GM18951 (cell line): ENCODE results near the gene NRG3.

Experiments
- POLR2A ChIP-seq: IDR thresholded peaks from 4 replicates; pipeline ENCODE4 v1.6.1; 2011; ENCODE audit warnings: mild to moderate bottlenecking; ENCODE audit not compliant: insufficient read length, insufficient read depth; ENCODE audit errors: extremely low read depth
- in situ Hi-C: fragments of 300-500 bp; cut with MboI; formaldehyde crosslinking; loops from one replicate; pipeline ENCODE4 v1.12.0; 2022; ENCODE audit warnings: low sequenced_read_pairs, mixed read lengths, inconsistent platforms; ENCODE audit not compliant: unreplicated experiment

The NRG3 gene

GRCh38 chr10:82888809-82889455 lies 1013.9 kb downstream of the NRG3 start:
- TF ChIP-seq POLR2A = no peak

GRCh38 chr10:82889728-82890127 lies 1014.7 kb downstream of the NRG3 start:
- in situ Hi-C loops = no loop called here
- no peak for TF ChIP-seq POLR2A

More at GRCh38 chr10:82888809-82889455, 1013.9 kb downstream of the NRG3 start:
- in situ Hi-C loops = no loop called here

DNA sequence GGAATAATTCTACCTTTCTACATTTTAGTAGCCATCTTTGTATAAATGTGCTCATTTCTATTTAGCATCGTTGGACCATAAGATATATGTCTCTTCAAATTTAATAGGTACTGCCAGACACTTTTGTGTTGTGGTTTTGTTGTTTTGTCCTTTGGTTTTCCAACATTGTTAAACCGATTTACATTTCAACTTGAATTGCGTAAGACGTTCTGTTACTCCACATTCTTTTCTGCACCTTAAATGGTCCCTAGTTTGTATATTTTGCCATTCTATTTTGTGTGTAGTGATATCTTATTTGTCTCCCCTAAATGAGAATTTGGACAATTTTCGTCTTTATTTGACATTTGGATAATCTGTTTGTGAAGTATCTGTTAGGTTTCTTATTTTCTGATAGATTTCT lies 1015.6 kb downstream of the NRG3 start:
- in situ Hi-C loops = no loop called here
- TF ChIP-seq POLR2A = no peak

- TF ChIP-seq POLR2A = no peak
- in situ Hi-C loops = no loop called here
Observed at GRCh38 chr10:82908096-82908495, 1033.1 kb downstream of the NRG3 start.

GRCh38 chr10:82908751-82909150 lies 1033.8 kb downstream of the NRG3 start:
- no peak for TF ChIP-seq POLR2A
- in situ Hi-C loops = no loop called here

DNA sequence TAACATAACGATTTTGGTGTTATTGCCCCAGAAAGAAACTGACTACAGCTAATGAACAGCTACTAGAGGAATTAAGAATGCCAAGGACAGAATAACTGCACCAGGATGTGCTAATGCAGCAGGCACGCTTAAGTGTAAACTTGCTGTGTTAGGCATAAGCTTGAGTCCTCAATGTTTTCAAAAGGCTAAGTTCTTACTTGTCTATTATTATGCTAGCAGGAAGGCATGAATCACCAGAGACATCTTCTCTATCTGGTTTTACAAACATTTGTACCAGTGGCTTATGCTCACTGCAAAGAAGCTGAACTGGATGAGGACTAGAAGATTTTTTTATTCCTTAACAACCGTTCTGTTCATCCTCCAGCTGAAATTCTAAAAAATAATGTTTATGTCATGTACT lies 1035.3 kb downstream of the NRG3 start:
- in situ Hi-C loops = no loop called here
- no peak for TF ChIP-seq POLR2A

DNA sequence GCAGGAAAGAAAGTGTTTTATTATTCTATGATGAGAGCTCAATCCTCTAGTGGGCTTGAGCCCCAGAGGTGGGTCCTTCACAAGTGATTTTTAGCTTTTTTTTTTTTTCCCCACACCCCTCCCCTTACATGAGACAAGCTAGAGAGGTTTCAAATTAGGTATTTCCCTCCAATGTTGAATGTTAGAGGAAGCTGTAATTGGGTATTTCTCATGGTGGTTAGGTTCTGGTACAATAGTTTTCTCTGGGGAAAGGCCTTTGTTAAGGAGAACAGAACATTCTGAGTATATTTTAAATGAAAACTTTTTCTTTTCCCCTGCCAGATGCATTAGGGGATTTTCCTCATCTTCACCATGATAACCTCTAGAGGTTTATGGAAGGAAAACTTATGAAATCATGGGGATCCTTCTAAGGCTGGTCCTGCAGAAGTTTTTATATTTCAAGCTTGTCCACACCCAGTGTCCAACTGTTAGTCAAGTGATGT lies 1039.7 kb downstream of the NRG3 start:
- in situ Hi-C loops = no loop called here
- no peak for TF ChIP-seq POLR2A

DNA sequence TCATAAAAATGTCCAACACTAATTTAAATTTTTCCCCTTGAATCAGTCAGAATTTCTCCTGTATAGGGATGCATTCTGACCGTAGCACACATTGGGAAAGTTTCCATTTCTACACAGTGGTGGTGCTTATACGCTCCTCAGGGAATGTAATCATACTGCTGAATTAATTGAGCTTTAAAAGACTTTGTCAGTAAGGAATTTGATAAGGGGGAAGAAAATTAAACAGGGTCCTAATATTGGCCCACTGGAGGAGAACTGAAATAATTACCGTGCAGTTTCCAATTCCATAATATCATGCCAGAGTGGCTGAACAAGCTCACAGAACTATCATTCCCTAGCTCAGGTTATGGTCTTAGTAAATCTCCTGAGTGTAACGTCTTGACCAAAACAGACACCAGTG lies 1041.9 kb downstream of the NRG3 start:
- in situ Hi-C loops = no loop called here
- TF ChIP-seq POLR2A = no peak

DNA sequence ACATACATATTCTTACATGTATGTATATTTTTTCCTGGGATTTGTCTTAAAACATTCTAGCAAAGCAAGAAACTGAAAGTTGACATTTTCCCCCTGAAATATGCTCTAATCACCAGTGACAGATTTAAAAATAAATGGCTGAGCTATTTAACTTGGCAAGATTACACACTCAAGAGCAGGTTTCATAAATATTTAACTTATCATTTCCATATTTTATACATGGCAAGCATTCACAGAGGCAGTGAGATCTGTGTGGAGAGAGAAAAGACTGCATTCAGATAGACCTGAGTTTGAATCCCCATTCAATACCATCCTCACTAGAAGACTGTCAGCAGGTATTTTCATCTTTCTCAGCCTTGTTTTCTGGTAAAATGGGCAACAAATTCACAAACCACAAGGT lies 1043.0 kb downstream of the NRG3 start:
- in situ Hi-C loops = no loop called here

DNA sequence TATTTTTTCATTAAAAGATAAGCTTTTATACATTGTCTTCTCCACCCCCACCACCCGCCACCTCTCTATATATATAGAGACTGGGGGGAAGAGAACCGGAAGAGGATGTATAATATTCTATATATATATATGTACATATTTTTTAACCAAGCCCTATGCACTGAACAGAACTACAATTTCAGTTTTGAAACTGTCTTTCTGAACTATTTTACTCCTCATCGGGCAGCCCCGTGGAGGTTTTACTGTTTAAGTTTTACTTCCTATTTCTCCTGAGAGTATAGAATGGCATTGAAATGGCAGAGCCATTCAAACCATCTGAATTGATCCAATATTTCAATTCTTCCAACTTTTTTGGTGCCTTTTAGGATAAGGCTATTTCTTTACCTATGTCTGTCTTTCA lies 1047.1 kb downstream of the NRG3 start:
- TF ChIP-seq POLR2A = no peak
- in situ Hi-C loops = no loop called here

More for the DNA sequence above, 1043.0 kb downstream of the NRG3 start:
- no peak for TF ChIP-seq POLR2A

DNA sequence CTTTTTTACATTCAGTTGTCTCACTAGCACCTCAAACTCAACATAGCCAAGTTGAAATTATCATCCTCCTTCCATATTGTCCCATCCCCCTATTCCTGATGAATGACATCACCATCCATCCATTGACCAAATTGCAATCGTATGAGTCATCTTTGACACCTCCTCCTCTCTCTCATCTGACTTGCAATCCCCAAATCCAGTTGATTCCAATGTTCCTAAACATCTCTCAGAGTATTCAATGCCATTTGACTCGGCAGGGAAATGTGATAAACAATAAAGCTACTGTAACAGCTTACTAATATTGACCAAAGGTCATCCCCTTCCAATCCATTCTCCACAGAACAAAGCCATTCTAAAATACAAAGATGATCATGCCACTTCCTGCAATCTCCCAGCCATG lies 1047.8 kb downstream of the NRG3 start:
- TF ChIP-seq POLR2A = no peak
- in situ Hi-C loops = no loop called here

GRCh38 chr10:82924711-82925110 lies 1049.7 kb downstream of the NRG3 start:
- in situ Hi-C loops = no loop called here
- TF ChIP-seq POLR2A = no peak

DNA sequence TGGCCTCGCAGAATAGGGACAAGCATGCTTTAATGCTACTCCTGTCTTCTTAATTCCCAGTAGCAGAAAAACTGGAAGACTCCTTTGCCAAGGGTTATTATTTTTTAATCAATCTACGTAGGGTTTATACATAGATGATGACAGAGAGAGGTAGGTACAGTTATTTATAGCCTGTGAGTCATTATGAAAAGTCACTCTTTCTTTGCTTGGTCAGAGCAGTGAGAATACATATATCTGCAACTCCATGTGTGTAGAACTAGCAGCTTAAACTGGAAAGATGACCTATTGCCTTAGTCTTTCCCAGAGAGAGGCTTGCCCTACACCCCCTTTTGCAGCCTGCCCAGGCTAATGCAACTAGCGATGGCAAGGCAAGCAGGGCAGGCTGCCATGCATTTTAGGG lies 1050.6 kb downstream of the NRG3 start:
- no peak for TF ChIP-seq POLR2A
- in situ Hi-C loops = no loop called here

DNA sequence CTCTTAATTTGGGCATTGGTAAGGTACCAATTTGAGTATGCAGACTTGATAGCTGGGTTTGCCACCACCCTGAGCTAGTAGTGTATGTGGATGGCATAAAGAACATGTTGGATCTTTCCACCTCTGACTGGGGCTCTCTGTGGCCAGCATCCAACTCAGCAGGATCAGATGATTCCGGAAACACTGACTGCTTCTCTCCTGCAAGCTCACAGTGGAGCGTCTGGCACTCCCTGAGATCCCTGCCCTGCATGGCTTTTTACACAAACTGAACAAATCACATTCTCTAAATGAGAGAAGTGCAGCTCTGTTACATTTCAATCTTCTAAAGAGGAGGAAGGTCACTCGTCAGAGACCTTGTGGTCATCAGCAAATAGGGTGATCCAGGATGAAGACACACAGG lies 1057.5 kb downstream of the NRG3 start:
- TF ChIP-seq POLR2A = no peak
- in situ Hi-C loops = no loop called here

- no peak for TF ChIP-seq POLR2A
- in situ Hi-C loops = no loop called here
Observed at GRCh38 chr10:82934429-82934828, 1059.4 kb downstream of the NRG3 start.
